Mesendoderm (in vitro differentiated cells): Measurements from ENCODE around the gene ST8SIA6.
A peak's percentile ranks its signal among the peaks of the same experiment; 100 is the strongest.
"Not testable (repeated sequence)": the region's sequence is repeated elsewhere in the genome, so short reads cannot be mapped to it uniquely, and the experiment has no call there.

Source experiments
- DNase-seq: peaks from one replicate; pipeline ENCODE4 v3.0.0; 2013
- H2AK5ac ChIP-seq: 2 replicates; pipeline ENCODE4 v1.6.1; 2013; ENCODE audit warnings: low read length, inconsistent platforms
- H2BK120ac ChIP-seq: 2 replicates; pipeline ENCODE4 v1.6.1; 2013; ENCODE audit warnings: low read depth, mild to moderate bottlenecking, low read length, moderate library complexity, mixed read lengths
- H2BK15ac ChIP-seq: replicated peaks from 2 replicates; pipeline ENCODE4 v1.6.1; 2013; ENCODE audit warnings: low read depth, mild to moderate bottlenecking, moderate library complexity
- H2BK5ac ChIP-seq: 2 replicates; pipeline ENCODE4 v1.6.1; 2013; ENCODE audit warnings: low read length, inconsistent platforms
- H3K18ac ChIP-seq: 2 replicates; pipeline ENCODE4 v1.6.1; 2013; ENCODE audit warnings: mild to moderate bottlenecking, low read length, mixed read lengths
- H3K23ac ChIP-seq: one replicate; pipeline ENCODE4 v1.6.1; 2013; ENCODE audit warnings: low read length
- H3K27ac ChIP-seq: 2 replicates; pipeline ENCODE4 v1.5.1; 2013; ENCODE audit warnings: low read depth, mild to moderate bottlenecking, inconsistent platforms, low read length, moderate library complexity
- H3K27me3 ChIP-seq: 2 replicates; pipeline ENCODE4 v1.6.1; 2013; ENCODE audit warnings: low read length, control low read depth, mild to moderate bottlenecking, inconsistent platforms; ENCODE audit not compliant: insufficient read depth, poor library complexity
- H3K36me3 ChIP-seq: 2 replicates; pipeline ENCODE4 v1.6.1; 2013; ENCODE audit warnings: low read length, inconsistent platforms; ENCODE audit not compliant: control insufficient read depth, insufficient read depth
- H3K4ac ChIP-seq: one replicate; pipeline ENCODE4 v1.6.1; 2013; ENCODE audit warnings: low read depth, mild to moderate bottlenecking, low read length, moderate library complexity
- H3K4me1 ChIP-seq: 2 replicates; pipeline ENCODE4 v1.6.1; 2013; ENCODE audit warnings: low read depth, low read length, inconsistent platforms; ENCODE audit not compliant: control insufficient read depth
- H3K4me2 ChIP-seq: 2 replicates; pipeline ENCODE4 v1.6.1; 2013; ENCODE audit warnings: low read length
- H3K4me3 ChIP-seq: 2 replicates; pipeline ENCODE4 v1.5.1; 2013; ENCODE audit warnings: mild to moderate bottlenecking, low read length
- H3K56ac ChIP-seq: one replicate; pipeline ENCODE4 v1.6.1; 2013; ENCODE audit warnings: low read length
- H3K79me1 ChIP-seq: 2 replicates; pipeline ENCODE4 v1.6.1; 2013; ENCODE audit warnings: low read length, inconsistent platforms
- H3K79me2 ChIP-seq: 2 replicates; pipeline ENCODE4 v1.6.1; 2013; ENCODE audit warnings: mild to moderate bottlenecking, low read length; ENCODE audit not compliant: control insufficient read depth, insufficient read depth
- H3K9ac ChIP-seq: 2 replicates; pipeline ENCODE4 v1.6.1; 2013; ENCODE audit warnings: low read length, inconsistent platforms
- H4K5ac ChIP-seq: one replicate; pipeline ENCODE4 v1.6.1; 2013; ENCODE audit warnings: low read length
- H4K8ac ChIP-seq: one replicate; pipeline ENCODE4 v1.6.1; 2013; ENCODE audit warnings: low read depth, mild to moderate bottlenecking, control low read depth, low read length, moderate library complexity
- WGBS: extraction: QIAGEN DNeasy Blood & Tissue Kit; methylation state at CpG from one replicate; pipeline ENCODE4 v1.1.7; 2013; ENCODE audit warnings: low lambda C conversion rate, missing lambda C conversion rate; ENCODE audit not compliant: insufficient coverage; ENCODE audit errors: extremely low coverage; 5-methylcytosine and 5-hydroxymethylcytosine counted together

ST8SIA6 gene

GRCh38 chr10:17406036-17406834 is 48.2 kb downstream of the ST8SIA6 start:
- Histone ChIP-seq H3K4ac (peak overlapping the region; percentile 52), H3K23ac (no peak overlapping the region), H4K8ac (peak overlapping the region; percentile 93), H3K27me3 (no peaks in the 10 kb centered on the region), H3K4me3 (no peak overlapping the region), H2BK5ac (peak overlapping the region; percentile 82), H3K9ac (peak overlapping the region; percentile 48), H3K4me1 (peaks cover 6% of the 10 kb centered on the region), H3K18ac (peak overlapping the region; percentile 75), H3K56ac (peak overlapping the region; percentile 82), H2BK15ac (no peak overlapping the region), H3K4me2 (peak overlapping the region; percentile 29), H3K27ac (peak overlapping the region; percentile 84), H2AK5ac (peak overlapping the region; percentile 58), H2BK120ac (peak overlapping the region; percentile 88), H3K79me1 (no peaks in the 10 kb centered on the region), H3K79me2 (no peaks in the 10 kb centered on the region), H4K5ac (peak overlapping the region; percentile 91), H3K36me3 (no peaks in the 10 kb centered on the region)
- no CpG with 5 or more reads among the region's 7 CpGs for WGBS
- DNase-seq, result peak; percentile 63

- H2AK5ac ChIP-seq, result no peak overlapping the region
- no peak overlapping the region for H3K23ac ChIP-seq
- no peak overlapping the region for H3K18ac ChIP-seq
- H2BK120ac ChIP-seq, result no peak overlapping the region
- H3K9ac ChIP-seq, result no peak overlapping the region
- no peak overlapping the region for H2BK5ac ChIP-seq
- no peak overlapping the region for H3K27ac ChIP-seq
- no peak for DNase-seq
- no CpG with 5 or more reads among the region's 4 CpGs for WGBS
- H3K79me1 ChIP-seq, result no peaks in the 10 kb centered on the region
- no peak overlapping the region for H4K5ac ChIP-seq
- H3K56ac ChIP-seq, result no peak overlapping the region
- no peaks in the 10 kb centered on the region for H3K79me2 ChIP-seq
- H3K4me3 ChIP-seq, result no peak overlapping the region
- H2BK15ac ChIP-seq, result no peak overlapping the region
- H3K4me2 ChIP-seq, result no peak overlapping the region
- H3K4me1 ChIP-seq, result peaks cover 6% of the 10 kb centered on the region
- no peaks in the 10 kb centered on the region for H3K27me3 ChIP-seq
- H3K36me3 ChIP-seq, result no peaks in the 10 kb centered on the region
- H4K8ac ChIP-seq, result no peak overlapping the region
- H3K4ac ChIP-seq, result no peak overlapping the region
Observed at GRCh38 chr10:17403161-17403560, 51.2 kb downstream of the ST8SIA6 start.

- not testable (repeated sequence) for H3K27ac ChIP-seq, H3K79me1 ChIP-seq, H3K23ac ChIP-seq, H3K4ac ChIP-seq, H3K56ac ChIP-seq, H3K4me2 ChIP-seq, H4K5ac ChIP-seq, H2BK5ac ChIP-seq, DNase-seq, H2AK5ac ChIP-seq, H3K36me3 ChIP-seq, H3K27me3 ChIP-seq, H3K18ac ChIP-seq, H4K8ac ChIP-seq, H3K9ac ChIP-seq, H3K79me2 ChIP-seq, H2BK15ac ChIP-seq, H3K4me1 ChIP-seq, H3K4me3 ChIP-seq, H2BK120ac ChIP-seq
- no CpG with 5 or more reads among the region's 2 CpGs for WGBS
Observed at GRCh38 chr10:17402040-17402439, 52.4 kb downstream of the ST8SIA6 start.

- Histone ChIP-seq H3K4me3 (no peak overlapping the region), H3K27ac (no peak overlapping the region), H3K9ac (no peak overlapping the region), H3K4me2 (no peak overlapping the region), H2AK5ac (no peak overlapping the region), H2BK120ac (no peak overlapping the region), H3K18ac (no peak overlapping the region), H3K23ac (no peak overlapping the region), H3K27me3 (no peaks in the 10 kb centered on the region), H3K79me1 (no peaks in the 10 kb centered on the region), H4K5ac (no peak overlapping the region), H3K36me3 (no peaks in the 10 kb centered on the region), H4K8ac (no peak overlapping the region), H2BK5ac (no peak overlapping the region), H3K79me2 (no peaks in the 10 kb centered on the region), H3K4ac (no peak overlapping the region), H3K4me1 (no peaks in the 10 kb centered on the region), H2BK15ac (no peak overlapping the region), H3K56ac (no peak overlapping the region)
- DNase-seq, result no peak
- no CpG with 5 or more reads among the region's 3 CpGs for WGBS
Observed at GRCh38 chr10:17396004-17396403, 58.4 kb downstream of the ST8SIA6 start.

GRCh38 chr10:17394854-17395253 is 59.5 kb downstream of the ST8SIA6 start:
- Histone ChIP-seq H3K56ac (no peak overlapping the region), H4K5ac (no peak overlapping the region), H3K79me1 (no peaks in the 10 kb centered on the region), H3K23ac (no peak overlapping the region), H2BK15ac (no peak overlapping the region), H2AK5ac (no peak overlapping the region), H3K4me2 (no peak overlapping the region), H3K4me3 (no peak overlapping the region), H3K9ac (no peak overlapping the region), H3K4me1 (no peaks in the 10 kb centered on the region), H3K36me3 (no peaks in the 10 kb centered on the region), H4K8ac (no peak overlapping the region), H3K27me3 (no peaks in the 10 kb centered on the region), H3K27ac (no peak overlapping the region), H3K79me2 (no peaks in the 10 kb centered on the region), H3K4ac (no peak overlapping the region), H3K18ac (no peak overlapping the region), H2BK5ac (no peak overlapping the region), H2BK120ac (no peak overlapping the region)
- WGBS, result no CpG with 5 or more reads among the region's 6 CpGs
- DNase-seq, result no peak
